CD1c-positive myeloid dendritic cell (primary cell): ENCODE data around the gene PRRT1.
"Not testable (repeated sequence)": the region's sequence is repeated elsewhere in the genome, so short reads cannot be mapped to it uniquely, and the experiment has no call there.

Source experiments
- DNase-seq: peaks from one replicate; pipeline ENCODE4 v3.0.0-alpha.2; 2016; ENCODE audit errors: extremely low spot score

Gene PRRT1

DNA sequence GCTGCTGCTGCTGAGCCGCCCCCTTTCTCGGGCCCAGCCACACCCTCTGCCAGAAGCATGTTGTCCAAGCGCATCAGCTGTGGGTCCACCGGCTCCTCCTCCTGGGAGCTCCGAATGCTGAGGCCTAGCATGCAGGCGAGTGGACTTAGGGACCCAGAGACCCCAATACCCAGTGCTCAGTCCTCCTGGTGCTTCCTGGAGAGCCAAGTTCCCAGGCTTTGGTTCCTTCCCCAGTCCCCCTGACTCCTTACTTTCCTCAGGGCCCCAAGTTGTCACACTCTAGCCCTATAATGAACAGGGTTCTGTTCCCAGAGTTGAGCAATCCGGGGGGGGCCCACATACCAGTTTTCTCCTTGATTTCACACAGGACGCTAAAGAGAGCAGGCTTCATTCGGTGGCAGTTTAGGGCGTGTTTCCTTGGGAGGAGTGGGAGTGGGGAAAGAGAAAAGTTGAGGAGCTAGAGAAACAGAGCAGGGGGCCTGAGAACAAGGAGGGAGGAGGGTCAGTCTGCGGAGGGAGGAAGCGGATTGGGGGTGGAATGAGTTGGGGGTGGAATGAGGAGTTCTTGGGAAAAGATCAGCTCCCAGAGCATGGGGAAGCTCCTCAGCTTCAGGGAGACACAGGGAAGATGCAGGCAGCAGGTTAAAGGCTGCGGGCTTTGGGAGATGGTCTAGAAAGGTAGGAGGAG lies 36.8 kb upstream of the PRRT1 start:
- no peak for DNase-seq

- not testable (repeated sequence) for DNase-seq
Measured at GRCh38 chr6:32187725-32188380, 36.1 kb upstream of the PRRT1 start.

- DNase-seq = peak; percentile 48
Measured at GRCh38 chr6:32187009-32187709, 35.4 kb upstream of the PRRT1 start.

- not testable (repeated sequence) for DNase-seq
Measured at GRCh38 chr6:32186151-32186840, 34.6 kb upstream of the PRRT1 start.

- peak; percentile 69 for DNase-seq
Measured at GRCh38 chr6:32185681-32186131, 34.0 kb upstream of the PRRT1 start.

DNA sequence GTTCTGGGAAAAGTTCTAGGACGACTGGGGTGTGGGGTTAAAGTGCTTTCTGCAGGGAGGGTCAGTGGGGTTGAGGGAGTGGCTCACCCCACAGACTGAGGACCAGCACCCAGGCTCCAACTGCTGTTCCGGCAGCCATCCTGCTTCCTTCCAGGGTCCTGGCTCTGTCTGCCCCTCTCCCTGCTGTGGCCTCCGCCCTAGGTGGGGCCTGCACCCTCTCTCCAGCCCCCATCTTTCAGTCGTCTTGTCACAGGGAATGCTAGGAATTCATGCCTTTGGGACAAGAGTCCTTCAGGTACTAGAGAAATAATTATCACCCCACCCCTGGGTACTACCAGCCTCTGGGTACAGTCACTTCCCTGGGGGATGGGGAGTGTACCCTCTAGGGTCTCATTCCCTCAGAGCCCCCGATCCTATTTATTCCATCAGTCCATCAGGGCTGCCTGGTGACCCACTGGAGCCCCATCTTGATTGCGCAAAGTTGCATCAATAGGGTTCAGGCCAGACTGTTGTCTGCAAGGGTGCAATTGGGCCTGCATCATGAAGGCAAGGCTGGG lies 32.4 kb upstream of the PRRT1 start, which contains the start of gene AGER:
TSS of gene AGER (minus strand) at position 170 of the 557 bp plus-strand sequence. CDS start at position 139, 31 bp downstream.
- DNase-seq = no peak

DNA sequence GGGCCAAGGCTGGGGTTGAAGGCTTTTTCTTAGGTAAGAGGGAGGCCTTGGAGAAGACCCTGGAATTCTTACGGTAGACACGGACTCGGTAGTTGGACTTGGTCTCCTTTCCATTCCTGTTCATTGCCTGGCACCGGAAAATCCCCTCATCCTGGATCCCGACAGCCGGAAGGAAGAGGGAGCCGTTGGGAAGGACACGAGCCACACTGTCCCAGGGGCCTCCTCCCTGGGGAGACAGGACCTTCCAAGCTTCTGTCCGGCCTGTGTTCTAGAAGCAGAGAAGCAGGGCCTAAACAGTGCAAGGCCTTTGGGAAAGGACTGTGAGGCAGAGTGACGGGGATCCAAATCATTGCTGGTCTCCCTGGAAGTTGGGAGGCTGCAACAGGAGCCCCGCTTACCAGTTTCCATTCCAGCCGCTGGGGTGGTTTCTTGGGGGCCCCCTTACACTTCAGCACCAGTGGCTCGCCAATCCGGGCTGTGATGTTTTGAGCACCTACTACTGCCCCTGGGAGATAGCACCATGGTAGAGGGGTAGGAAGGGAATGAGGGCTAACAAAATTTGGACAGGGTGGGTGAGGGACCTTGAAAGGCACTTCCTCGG lies 31.8 kb upstream of the PRRT1 start:
- DNase-seq = no peak

GRCh38 chr6:32183030-32183429 lies 31.3 kb upstream of the PRRT1 start:
- no peak for DNase-seq

GRCh38 chr6:32182555-32182981 lies 30.8 kb upstream of the PRRT1 start:
- DNase-seq = no peak

DNA sequence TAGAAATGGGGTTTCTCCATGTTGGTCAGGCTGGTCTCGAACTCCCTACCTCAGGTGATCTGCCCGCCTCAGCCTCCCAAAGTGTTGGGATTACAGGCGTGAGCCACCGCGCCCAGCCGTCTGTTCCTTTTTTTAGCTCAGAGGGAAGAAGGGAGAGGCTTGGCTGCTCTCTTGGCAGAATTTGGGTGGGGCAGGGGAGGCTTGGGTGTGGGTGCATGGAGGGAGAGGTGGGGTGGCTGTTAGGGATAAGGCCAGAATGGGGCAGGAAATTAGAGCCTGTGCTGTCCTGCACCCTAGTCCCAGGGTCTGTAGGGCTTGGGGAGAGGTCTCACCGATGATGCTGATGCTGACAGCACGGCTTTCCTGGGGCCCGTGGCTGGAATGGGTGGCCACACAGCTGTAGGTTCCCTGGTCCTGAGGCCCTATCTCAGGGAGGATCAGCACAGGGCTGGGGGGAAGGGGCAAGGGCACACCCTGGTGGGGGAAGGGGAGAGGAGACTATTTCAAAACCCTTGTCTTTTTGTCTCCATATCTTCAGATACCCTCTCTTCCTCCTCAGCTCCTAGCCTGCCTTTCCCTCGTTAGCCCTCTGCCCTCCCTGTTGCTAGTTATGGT lies 30.3 kb upstream of the PRRT1 start:
- DNase-seq = no peak

DNA sequence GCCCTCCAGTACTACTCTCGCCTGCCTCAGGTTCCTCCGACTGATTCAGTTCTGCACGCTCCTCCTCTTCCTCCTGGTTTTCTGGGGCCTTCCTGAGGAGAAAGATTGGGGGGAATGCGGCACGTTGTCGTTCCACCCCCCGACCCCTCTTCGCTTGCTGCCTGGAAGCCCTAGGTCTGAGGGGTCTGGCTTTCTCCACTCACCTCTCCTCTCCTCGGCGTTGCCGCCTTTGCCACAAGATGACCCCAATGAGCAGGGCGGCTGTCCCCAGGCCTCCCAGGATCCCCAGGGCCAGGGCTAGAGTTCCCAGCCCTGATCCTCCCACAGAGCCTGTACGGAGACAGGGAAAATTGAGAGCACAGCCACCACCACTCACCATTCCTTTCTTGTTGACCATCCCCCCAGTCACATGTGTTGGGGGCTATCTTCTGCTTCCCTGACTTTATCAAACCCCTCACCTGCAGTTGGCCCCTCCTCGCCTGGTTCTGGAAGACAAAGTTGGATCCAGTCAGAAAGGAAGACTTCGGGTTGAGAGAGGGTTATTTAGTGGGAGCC lies 29.5 kb upstream of the PRRT1 start:
- no peak for DNase-seq

GRCh38 chr6:32179766-32180405 lies 28.1 kb upstream of the PRRT1 start:
- no peak for DNase-seq

GRCh38 chr6:32178547-32179440 lies 27.1 kb upstream of the PRRT1 start:
- DNase-seq = no peak

DNA sequence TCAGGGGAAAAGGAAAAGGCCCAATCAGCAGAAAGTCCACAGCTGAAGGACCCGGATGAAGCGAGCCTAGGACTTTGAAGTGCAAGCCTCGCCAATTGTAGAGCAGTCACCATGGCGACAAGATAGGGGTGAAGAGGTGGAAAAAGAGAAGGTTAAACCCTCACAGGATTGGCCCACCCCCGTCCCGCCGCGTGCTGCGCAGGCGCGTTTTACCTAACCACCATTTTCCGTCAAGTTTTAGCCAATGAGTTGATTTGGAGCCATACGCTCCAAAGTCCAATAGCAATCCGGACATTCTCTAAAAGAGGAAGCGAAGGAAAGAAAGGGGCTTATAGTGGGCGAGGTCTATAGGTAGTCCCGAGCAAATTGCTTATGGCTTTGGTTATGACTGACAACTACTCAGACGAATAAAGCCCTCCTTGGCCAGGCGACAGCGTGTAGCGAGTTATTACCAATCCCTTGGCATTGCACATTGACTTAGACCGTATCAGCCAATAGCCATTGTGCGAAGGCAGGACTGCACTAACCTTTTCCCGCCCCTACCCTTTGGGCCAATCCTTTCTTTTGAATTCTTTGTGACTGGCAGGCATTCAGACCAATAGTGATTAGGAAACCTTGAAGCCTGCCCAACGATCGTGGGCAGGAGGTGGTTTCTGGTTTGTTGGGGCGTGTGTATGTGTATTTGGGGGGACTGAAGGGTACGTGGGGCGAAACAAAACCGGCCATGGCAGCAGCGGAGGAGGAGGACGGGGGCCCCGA lies 26.2 kb upstream of the PRRT1 start, which contains the start of gene RNF5:
TSS of gene RNF5 (plus strand) at position 618 of the 759 bp plus-strand sequence. CDS start at position 725, 107 bp downstream.
- peak; percentile 99 for DNase-seq

DNA sequence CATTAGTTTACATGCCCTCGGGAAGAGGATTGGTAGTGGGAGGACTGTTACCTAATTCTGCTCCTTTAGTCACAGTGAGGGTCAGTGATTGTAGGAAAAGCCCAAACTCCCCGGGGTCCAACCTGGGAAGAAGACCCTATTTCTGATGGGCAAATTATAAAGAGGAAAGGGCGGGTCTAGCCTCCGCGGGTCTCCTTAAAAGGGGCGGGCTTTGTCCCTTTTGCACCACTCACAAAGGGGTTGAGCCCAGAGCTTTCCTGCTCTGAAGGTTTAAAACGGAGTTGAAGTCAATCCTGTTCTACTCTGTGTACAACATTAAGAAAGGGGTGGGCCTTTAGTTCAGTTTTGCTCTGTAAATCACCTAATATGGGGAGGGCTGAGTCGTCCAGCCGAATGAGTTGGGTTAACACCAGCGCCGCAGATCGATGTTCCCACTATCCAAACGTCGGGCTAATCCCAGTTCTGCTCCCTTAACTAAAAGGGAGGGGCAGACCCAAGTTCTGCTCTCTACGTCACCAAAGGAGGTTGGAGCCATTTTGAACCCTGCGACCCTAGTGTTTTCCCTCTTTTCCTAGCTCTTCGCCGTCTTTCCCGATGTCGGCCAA lies 25.5 kb upstream of the PRRT1 start:
- DNase-seq = no peak

DNA sequence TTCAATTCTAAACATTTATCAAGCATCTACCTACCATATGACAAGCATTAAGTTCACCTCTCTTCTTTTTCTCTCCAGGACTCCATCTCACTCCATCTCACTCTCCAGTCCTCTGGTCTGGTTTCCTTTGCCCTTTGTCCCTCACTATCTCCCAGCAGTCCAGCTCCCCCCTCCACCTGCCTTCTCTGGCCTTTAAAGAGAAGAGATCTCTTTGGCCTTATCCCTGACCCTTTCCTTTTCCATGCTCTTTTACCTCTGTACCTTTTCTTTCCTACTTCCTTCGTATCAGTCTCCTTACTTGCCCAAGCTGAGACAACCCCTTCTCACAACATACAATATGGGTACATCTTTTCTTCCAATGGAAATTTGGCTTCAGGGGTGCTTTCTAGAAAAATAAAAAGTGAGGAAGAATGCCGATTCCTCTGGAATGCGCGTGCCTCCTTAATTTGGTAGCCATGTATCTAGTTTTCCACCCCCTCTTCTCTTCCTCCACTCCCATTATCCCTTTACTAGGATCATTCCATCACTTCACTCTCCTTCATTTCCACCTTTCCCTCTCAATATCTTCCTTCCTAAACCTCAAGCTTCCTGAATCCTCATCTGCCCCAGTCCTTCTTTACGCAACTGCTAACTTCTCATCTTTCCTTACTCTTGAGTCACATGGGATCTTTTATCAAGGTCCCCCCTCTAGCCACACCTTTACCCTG lies 24.9 kb upstream of the PRRT1 start:
- DNase-seq = no peak
